SK-N-SH (cell line): ENCODE data around the gene ATXN7. TPM values are rescaled to one million over a fixed set of nuclear protein-coding genes. Genes with fewer than 3 reads are reported as not detected.

ENCODE experiments used
- CTCF ChIA-PET: fragments of 300-600, 350-600 bp; formaldehyde crosslinking; extraction: SDS; loops from one replicate; lab custom pipeline; 2021; lab: Yijun Ruan, JAX
- POLR2A ChIA-PET: fragments of 350-600 bp; sonication (Branson Sonifier 250); formaldehyde crosslinking; extraction: SDS; loops from one replicate; lab custom pipeline; 2020; ENCODE audit warnings: antibody characterized with exemption, inconsistent platforms; lab: Yijun Ruan, JAX
- DNase-seq: peaks from one replicate; pipeline ENCODE4 v3.0.0; 2012
- H2AFZ ChIP-seq: fragments of 200-600 bp; sonication (generic); 2 replicates; pipeline ENCODE4 v1.8.1; 2016; ENCODE audit warnings: antibody characterized with exemption, mild to moderate bottlenecking, low read depth
- H3F3A ChIP-seq: fragments of 200-600 bp; sonication (generic); replicated peaks from 2 replicates; pipeline ENCODE3; 2016; ENCODE audit warnings: antibody characterized with exemption, mild to moderate bottlenecking; ENCODE audit not compliant: insufficient read depth
- H3K27ac ChIP-seq, 2 experiments: fragments of 200-500 bp in 1 of 2; fragments of 200-600 bp in 1 of 2; sonication (Bioruptor generic) in 1 of 2; sonication (generic), shearing (Covaris generic) in 1 of 2; 2 replicates each; pipeline versions ENCODE4 v1.5.1 to v1.6.1; 2014 to 2016; ENCODE audit warnings: low read depth in 2 of 2, inconsistent platforms in 1 of 2, low read length in 1 of 2, mild to moderate bottlenecking in 1 of 2, mixed read lengths in 1 of 2
- H3K27me3 ChIP-seq: fragments of 200-600 bp; sonication (generic), shearing (Covaris generic); 2 replicates; pipeline ENCODE4 v1.6.1; 2016; ENCODE audit warnings: mixed run types; ENCODE audit not compliant: insufficient read depth
- H3K36me3 ChIP-seq, 2 experiments: fragments of 200-500 bp in 1 of 2; fragments of 200-600 bp in 1 of 2; sonication (Bioruptor generic) in 1 of 2; sonication (generic) in 1 of 2; replicated peaks in 1 of 2; 2 replicates each; pipeline versions ENCODE3 to v1.5.1; 2014 to 2016; ENCODE audit warnings: low read length in 1 of 2, mild to moderate bottlenecking in 1 of 2; ENCODE audit not compliant: insufficient read depth in 2 of 2, control insufficient read depth in 1 of 2
- H3K4me1 ChIP-seq, 2 experiments: fragments of 200-500 bp in 1 of 2; fragments of 200-600 bp in 1 of 2; sonication (Bioruptor generic) in 1 of 2; sonication (generic), shearing (Covaris generic) in 1 of 2; 2 replicates each; pipeline versions ENCODE4 v1.5.1 to v1.6.1; 2014 to 2016; ENCODE audit warnings: low read depth in 1 of 2, low read length in 1 of 2, mixed run types in 1 of 2; ENCODE audit not compliant: insufficient read depth in 2 of 2, control insufficient read depth in 1 of 2
- H3K4me2 ChIP-seq: fragments of 200-600 bp; sonication (generic), shearing (Covaris generic); 2 replicates; pipeline ENCODE4 v1.6.1; 2017; ENCODE audit warnings: mixed run types
- H3K4me3 ChIP-seq, 2 experiments: fragments of 200-500 bp in 1 of 2; fragments of 200-600 bp in 1 of 2; sonication (Bioruptor generic) in 1 of 2; sonication (generic), shearing (Covaris generic) in 1 of 2; 2 replicates each; pipeline versions ENCODE4 v1.5.1 to v1.8.1; 2014 to 2016; ENCODE audit warnings: low read depth in 2 of 2, inconsistent platforms in 1 of 2, low read length in 1 of 2, mild to moderate bottlenecking in 1 of 2, mixed read lengths in 1 of 2, moderate library complexity in 1 of 2
- H3K79me2 ChIP-seq: fragments of 200-600 bp; sonication (generic); 2 replicates; pipeline ENCODE4 v1.8.1; 2017; ENCODE audit warnings: mild to moderate bottlenecking; ENCODE audit not compliant: insufficient read depth
- H3K9ac ChIP-seq: fragments of 200-600 bp; sonication (generic); 2 replicates; pipeline ENCODE4 v1.6.1; 2017; ENCODE audit warnings: mixed run types
- H3K9me2 ChIP-seq: fragments of 200-600 bp; sonication (generic); 2 replicates; pipeline ENCODE4 v1.6.1; 2017; ENCODE audit warnings: mixed run types
- H3K9me3 ChIP-seq: fragments of 200-600 bp; sonication (generic); 2 replicates; pipeline ENCODE4 v1.6.1; 2017; ENCODE audit warnings: mixed run types, mild to moderate bottlenecking, moderate library complexity
- H4K20me1 ChIP-seq: fragments of 200-600 bp; sonication (generic); 2 replicates; pipeline ENCODE4 v1.6.1; 2017; ENCODE audit warnings: mild to moderate bottlenecking, mixed run types; ENCODE audit not compliant: insufficient read depth
- CHD2 ChIP-seq: fragments of 150-350 bp; IDR thresholded peaks from 2 replicates; pipeline ENCODE4 v1.6.1; 2018; ENCODE audit warnings: low read length; ENCODE audit not compliant: partially characterized antibody
- EP300 ChIP-seq, 2 experiments: IDR thresholded peaks; 2 replicates each; pipeline versions ENCODE4 v1.4.0 to v1.6.1; 2012; ENCODE audit warnings: borderline replicate concordance in 1 of 2, low read depth in 1 of 2, low read length in 1 of 2
- EZH2phosphoT487 ChIP-seq: fragments of 200-600 bp; sonication (generic); IDR thresholded peaks from 2 replicates; pipeline ENCODE4 v1.6.1; 2017; ENCODE audit warnings: low read depth, mixed run types, mild to moderate bottlenecking, antibody characterized with exemption, moderate library complexity, borderline replicate concordance
- FOSL2 ChIP-seq: IDR thresholded peaks from 2 replicates; pipeline ENCODE4 v1.4.0; 2012; ENCODE audit warnings: low read depth, mild to moderate bottlenecking, moderate library complexity, borderline replicate concordance
- IRF3 ChIP-seq: fragments of 150-350 bp; IDR thresholded peaks from 2 replicates; pipeline ENCODE4 v1.6.1; 2016; ENCODE audit warnings: mild to moderate bottlenecking, low read depth, low read length
- MXI1 ChIP-seq: IDR thresholded peaks from 2 replicates; pipeline ENCODE4 v1.6.1; 2012; ENCODE audit warnings: mild to moderate bottlenecking, low read depth, low read length, improper control_type of control experiment
- TAF1 ChIP-seq: IDR thresholded peaks from 2 replicates; pipeline ENCODE4 v1.6.1; 2012; ENCODE audit warnings: low read depth, mild to moderate bottlenecking, low read length, moderate library complexity, borderline replicate concordance
- USF2 ChIP-seq: fragments of 150-350 bp; IDR thresholded peaks from 2 replicates; pipeline ENCODE4 v1.6.1; 2017; ENCODE audit warnings: antibody characterized with exemption, low read length, low read depth, borderline replicate concordance
- YY1 ChIP-seq: IDR thresholded peaks from 2 replicates; pipeline ENCODE4 v1.4.0; 2012; ENCODE audit warnings: low read depth, mild to moderate bottlenecking
- WGBS: methylation state at CpG from one replicate; pipeline ENCODE4 v1.1.6; 2017; ENCODE audit warnings: low lambda C conversion rate; 5-methylcytosine and 5-hydroxymethylcytosine counted together
- polyA plus RNA-seq, 3 experiments: library from polyadenylated mRNA; depleted of rRNA; stranded (reverse); fragments of >200 nt; gene quantifications; 2 replicates each; pipeline ENCODE4 v1.2.3, GENCODE V29; 2012
- TF ChIP-seq, protein P1 (sequence below): IDR thresholded peaks from 2 replicates; pipeline ENCODE4; 2012
- TF ChIP-seq, protein P2 (sequence below): IDR thresholded peaks from 2 replicates; pipeline ENCODE4 v1.4.0; 2012; ENCODE audit warnings: low read depth, borderline replicate concordance
- TF ChIP-seq, protein P3 (sequence below): IDR thresholded peaks from 2 replicates; pipeline ENCODE4 v1.4.0; 2012; ENCODE audit warnings: low read depth

ATXN7 gene
- polyA plus RNA-seq, 1 of the 3 experiments (the other 2 are of a cell fraction), result 6.2 TPM

- Histone ChIP-seq H3F3A (no peaks in the 10 kb centered on the region), H4K20me1 (peaks cover 47% of the 10 kb centered on the region), H3K9ac (no peak overlapping the region), H3K4me1 (peaks cover 0 to 2% of the 10 kb centered on the region in 2 experiments; a peak in 1 of 4 replicates), H3K79me2 (peaks cover 90% of the 10 kb centered on the region), H2AFZ (no peak overlapping the region), H3K36me3 (peaks cover 18 to 36% of the 10 kb centered on the region in 2 experiments), H3K4me2 (no peak overlapping the region), H3K9me3 (no peaks in the 10 kb centered on the region), H3K27me3 (no peaks in the 10 kb centered on the region), H3K27ac (no peak overlapping the region), H3K9me2 (no peaks in the 10 kb centered on the region), H3K4me3 (no peak overlapping the region)
- POLR2A ChIA-PET, result interaction anchor here (0.6 kb wide), 1 partner anchor 1034 kb away, joined by 3 read pairs; no protein-coding TSS in a partner anchor
- DNase-seq, result no peak
- CTCF ChIA-PET, result interaction anchor here (0.5 to 3.2 kb wide), 4 partner anchors 12 to 511 kb away, joined by 3 to 10 read pairs (median 3); no protein-coding TSS in a partner anchor
- 93% methylated on average over 6 of the region's 6 CpGs for WGBS
- TF ChIP-seq, protein P1, sequence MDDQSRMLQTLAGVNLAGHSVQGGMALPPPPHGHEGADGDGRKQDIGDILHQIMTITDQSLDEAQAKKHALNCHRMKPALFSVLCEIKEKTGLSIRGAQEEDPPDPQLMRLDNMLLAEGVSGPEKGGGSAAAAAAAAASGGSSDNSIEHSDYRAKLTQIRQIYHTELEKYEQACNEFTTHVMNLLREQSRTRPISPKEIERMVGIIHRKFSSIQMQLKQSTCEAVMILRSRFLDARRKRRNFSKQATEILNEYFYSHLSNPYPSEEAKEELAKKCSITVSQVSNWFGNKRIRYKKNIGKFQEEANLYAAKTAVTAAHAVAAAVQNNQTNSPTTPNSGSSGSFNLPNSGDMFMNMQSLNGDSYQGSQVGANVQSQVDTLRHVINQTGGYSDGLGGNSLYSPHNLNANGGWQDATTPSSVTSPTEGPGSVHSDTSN, result no peak
- no peak for TF ChIP-seq EZH2phosphoT487
- no peak for TF ChIP-seq YY1
- TF ChIP-seq, protein P2, sequence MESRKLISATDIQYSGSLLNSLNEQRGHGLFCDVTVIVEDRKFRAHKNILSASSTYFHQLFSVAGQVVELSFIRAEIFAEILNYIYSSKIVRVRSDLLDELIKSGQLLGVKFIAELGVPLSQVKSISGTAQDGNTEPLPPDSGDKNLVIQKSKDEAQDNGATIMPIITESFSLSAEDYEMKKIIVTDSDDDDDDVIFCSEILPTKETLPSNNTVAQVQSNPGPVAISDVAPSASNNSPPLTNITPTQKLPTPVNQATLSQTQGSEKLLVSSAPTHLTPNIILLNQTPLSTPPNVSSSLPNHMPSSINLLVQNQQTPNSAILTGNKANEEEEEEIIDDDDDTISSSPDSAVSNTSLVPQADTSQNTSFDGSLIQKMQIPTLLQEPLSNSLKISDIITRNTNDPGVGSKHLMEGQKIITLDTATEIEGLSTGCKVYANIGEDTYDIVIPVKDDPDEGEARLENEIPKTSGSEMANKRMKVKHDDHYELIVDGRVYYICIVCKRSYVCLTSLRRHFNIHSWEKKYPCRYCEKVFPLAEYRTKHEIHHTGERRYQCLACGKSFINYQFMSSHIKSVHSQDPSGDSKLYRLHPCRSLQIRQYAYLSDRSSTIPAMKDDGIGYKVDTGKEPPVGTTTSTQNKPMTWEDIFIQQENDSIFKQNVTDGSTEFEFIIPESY, result no peak
- TF ChIP-seq USF2, result no peak
- TF ChIP-seq, protein P3, sequence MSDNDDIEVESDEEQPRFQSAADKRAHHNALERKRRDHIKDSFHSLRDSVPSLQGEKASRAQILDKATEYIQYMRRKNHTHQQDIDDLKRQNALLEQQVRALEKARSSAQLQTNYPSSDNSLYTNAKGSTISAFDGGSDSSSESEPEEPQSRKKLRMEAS, result no peak
- TF ChIP-seq TAF1, result no peak
- TF ChIP-seq MXI1, result no peak
Observed at GRCh38 chr3:63937661-63938651, 74.3 kb downstream of the ATXN7 start.

- no peaks in the 10 kb centered on the region for H3F3A ChIP-seq
- H3K79me2 ChIP-seq, result peaks cover 89% of the 10 kb centered on the region
- H3K36me3 ChIP-seq, result peaks cover 17 to 41% of the 10 kb centered on the region in 2 experiments
- no peak overlapping the region for H2AFZ ChIP-seq
- no peak overlapping the region for H3K27ac ChIP-seq
- no peak overlapping the region for H3K4me2 ChIP-seq
- peaks cover 44% of the 10 kb centered on the region for H4K20me1 ChIP-seq
- ChIA-PET POLR2A (no interaction called here), CTCF (interaction anchor here (1.1 to 1.5 kb wide), 2 partner anchors 20 to 83 kb away, joined by 4 to 6 read pairs; partner anchors contain the start of gene PSMD6)
- no peak for DNase-seq
- H3K4me3 ChIP-seq, result no peak overlapping the region
- peaks cover 0 to 2% of the 10 kb centered on the region in 2 experiments; a peak in 1 of 4 replicates for H3K4me1 ChIP-seq
- TF ChIP-seq FOSL2 (no peak), CHD2 (no peak), TAF1 (no peak), EZH2phosphoT487 (no peak), EP300 (IDR thresholded peaks at IDR 0.05; ENCODE audit: borderline replicate concordance in 1 of 2, low read depth in 1 of 2, low read length in 1 of 2) (no peak), IRF3 (no peak)
- 87% methylated on average over 4 of the region's 4 CpGs for WGBS
- H3K9ac ChIP-seq, result no peak overlapping the region
- no peaks in the 10 kb centered on the region for H3K9me3 ChIP-seq
- no peaks in the 10 kb centered on the region for H3K27me3 ChIP-seq
- H3K9me2 ChIP-seq, result no peaks in the 10 kb centered on the region
Observed at GRCh38 chr3:63940389-63940757, 76.7 kb downstream of the ATXN7 start.
